HEK293 (cell line): ENCODE data around the gene GALNT16.
A peak's percentile ranks its signal among the peaks of the same experiment; 100 is the strongest.

Experiments used
- EGR2 ChIP-seq: fragments of 450-650 bp; formaldehyde crosslinking; IDR thresholded peaks from 2 replicates; pipeline ENCODE4 v1.5.1; 2016; ENCODE audit warnings: low read depth, missing biosample characterization, missing genetic modification characterization
- ELK4 ChIP-seq: IDR thresholded peaks from 2 replicates; pipeline ENCODE4 v1.6.1; 2011; ENCODE audit warnings: mild to moderate bottlenecking, low read depth, low read length, borderline replicate concordance
- GFI1B ChIP-seq: fragments of 450-650 bp; formaldehyde crosslinking; IDR thresholded peaks from 2 replicates; pipeline ENCODE4 v1.5.1; 2016; ENCODE audit warnings: missing biosample characterization, missing genetic modification characterization
- GLIS1 ChIP-seq: fragments of 450-650 bp; formaldehyde crosslinking; IDR thresholded peaks from 2 replicates; pipeline ENCODE4 v1.5.1; 2016; ENCODE audit warnings: missing biosample characterization, missing genetic modification characterization
- GLIS2 ChIP-seq: fragments of 450-650 bp; formaldehyde crosslinking; IDR thresholded peaks from 2 replicates; pipeline ENCODE4 v1.5.1; 2016; ENCODE audit warnings: missing biosample characterization, missing genetic modification characterization
- KLF7 ChIP-seq: fragments of 450-650 bp; formaldehyde crosslinking; IDR thresholded peaks from 2 replicates; pipeline ENCODE4 v1.5.1; 2016; ENCODE audit warnings: missing biosample characterization, missing genetic modification characterization, borderline replicate concordance
- MYNN ChIP-seq: fragments of 450-650 bp; formaldehyde crosslinking; IDR thresholded peaks from 2 replicates; pipeline ENCODE4 v1.5.1; 2016; ENCODE audit warnings: missing biosample characterization, missing genetic modification characterization, borderline replicate concordance
- OSR2 ChIP-seq: fragments of 450-650 bp; formaldehyde crosslinking; IDR thresholded peaks from 2 replicates; pipeline ENCODE4 v1.5.1; 2016; ENCODE audit warnings: missing biosample characterization, missing genetic modification characterization
- PATZ1 ChIP-seq: fragments of 450-650 bp; formaldehyde crosslinking; IDR thresholded peaks from 2 replicates; pipeline ENCODE4 v1.5.1; 2016; ENCODE audit warnings: missing biosample characterization, missing genetic modification characterization
- PBX3 ChIP-seq: sonication (generic); formaldehyde crosslinking; IDR thresholded peaks from 2 replicates; pipeline ENCODE4 v1.8.1; 2022; ENCODE audit warnings: mild to moderate bottlenecking, moderate library complexity, missing genetic modification reagents
- SCRT1 ChIP-seq: fragments of 450-650 bp; formaldehyde crosslinking; IDR thresholded peaks from 2 replicates; pipeline ENCODE4 v1.5.1; 2016; ENCODE audit warnings: missing biosample characterization, missing genetic modification characterization, borderline replicate concordance
- SP2 ChIP-seq: fragments of 450-650 bp; formaldehyde crosslinking; IDR thresholded peaks from 2 replicates; pipeline ENCODE4 v1.5.1; 2016; ENCODE audit warnings: missing biosample characterization, missing genetic modification characterization
- ZBTB10 ChIP-seq: fragments of 450-650 bp; formaldehyde crosslinking; IDR thresholded peaks from 2 replicates; pipeline ENCODE4 v1.5.1; 2016; ENCODE audit warnings: missing biosample characterization, missing genetic modification characterization
- ZBTB17 ChIP-seq: fragments of 450-650 bp; formaldehyde crosslinking; IDR thresholded peaks from 2 replicates; pipeline ENCODE4 v1.5.1; 2016; ENCODE audit warnings: missing biosample characterization, missing genetic modification characterization
- ZBTB20 ChIP-seq: fragments of 450-650 bp; formaldehyde crosslinking; IDR thresholded peaks from 2 replicates; pipeline ENCODE4 v1.5.1; 2016; ENCODE audit warnings: missing biosample characterization, missing genetic modification characterization
- ZBTB26 ChIP-seq: fragments of 450-650 bp; formaldehyde crosslinking; optimal IDR thresholded peaks from 2 replicates; pipeline ENCODE3; 2016; ENCODE audit warnings: missing biosample characterization, mild to moderate bottlenecking, missing genetic modification characterization
- ZEB2 ChIP-seq: fragments of 450-650 bp; formaldehyde crosslinking; IDR thresholded peaks from 2 replicates; pipeline ENCODE4 v1.5.1; 2016; ENCODE audit warnings: missing biosample characterization, missing genetic modification characterization
- ZIC2 ChIP-seq: fragments of 450-650 bp; formaldehyde crosslinking; IDR thresholded peaks from 2 replicates; pipeline ENCODE4 v1.5.1; 2016; ENCODE audit warnings: missing biosample characterization, missing genetic modification characterization
- ZNF18 ChIP-seq: fragments of 450-650 bp; formaldehyde crosslinking; IDR thresholded peaks from 2 replicates; pipeline ENCODE4 v1.5.1; 2016; ENCODE audit warnings: missing biosample characterization, missing genetic modification characterization
- ZNF221 ChIP-seq: fragments of 450-650 bp; formaldehyde crosslinking; IDR thresholded peaks from 2 replicates; pipeline ENCODE4 v1.5.1; 2017; ENCODE audit warnings: missing biosample characterization, missing genetic modification characterization, borderline replicate concordance
- ZNF324 ChIP-seq: fragments of 450-650 bp; formaldehyde crosslinking; IDR thresholded peaks from 2 replicates; pipeline ENCODE4 v1.5.1; 2016; ENCODE audit warnings: missing biosample characterization, missing genetic modification characterization
- ZNF335 ChIP-seq: fragments of 450-650 bp; formaldehyde crosslinking; conservative IDR thresholded peaks from 2 replicates; pipeline ENCODE4 v1.5.1; 2016; ENCODE audit warnings: missing biosample characterization, missing genetic modification characterization
- ZNF37A ChIP-seq: fragments of 450-650 bp; IDR thresholded peaks from 2 replicates; pipeline ENCODE4 v1.5.1; 2018; ENCODE audit warnings: missing biosample characterization, missing genetic modification characterization
- ZNF394 ChIP-seq: fragments of 450-650 bp; formaldehyde crosslinking; IDR thresholded peaks from 2 replicates; pipeline ENCODE4 v1.5.1; 2016; ENCODE audit warnings: missing biosample characterization, missing genetic modification characterization, mild to moderate bottlenecking, moderate library complexity, borderline replicate concordance
- ZNF530 ChIP-seq: fragments of 450-650 bp; formaldehyde crosslinking; IDR thresholded peaks from 2 replicates; pipeline ENCODE4 v1.5.1; 2016; ENCODE audit warnings: low read depth, missing biosample characterization, missing genetic modification characterization
- ZNF544 ChIP-seq: fragments of 450-650 bp; formaldehyde crosslinking; IDR thresholded peaks from 2 replicates; pipeline ENCODE4 v1.5.0; 2017; ENCODE audit warnings: missing biosample characterization, missing genetic modification characterization
- ZNF692 ChIP-seq: fragments of 450-650 bp; formaldehyde crosslinking; IDR thresholded peaks from 2 replicates; pipeline ENCODE4 v1.5.1; 2016; ENCODE audit warnings: missing biosample characterization, missing genetic modification characterization
- ZNF777 ChIP-seq: fragments of 450-650 bp; formaldehyde crosslinking; IDR thresholded peaks from 2 replicates; pipeline ENCODE4 v1.5.1; 2017; ENCODE audit warnings: missing biosample characterization, missing genetic modification characterization, borderline replicate concordance

Gene GALNT16

GRCh38 chr14:69260861-69261564, 1.1 kb downstream of the GALNT16 start (continued):
- TF ChIP-seq SP2 = no peak
- TF ChIP-seq EGR2 (tag by site-specific recombination) = peak; percentile 26; the same call in 1 of the 2 replicates
- peak; percentile 30 for TF ChIP-seq ZBTB26 (tag by site-specific recombination)
- no peak for TF ChIP-seq ZNF777 (tag by site-specific recombination)
- TF ChIP-seq ZBTB20 (tag by site-specific recombination) = 0 out of 2 replicates have a peak, but pooled peaks have one; percentile 40
- TF ChIP-seq ZNF544 = no peak
- TF ChIP-seq OSR2 (tag by site-specific recombination) = no peak
- no peak for TF ChIP-seq ELK4
- no peak for TF ChIP-seq ZNF37A
- no peak for TF ChIP-seq ZNF221 (tag by site-specific recombination)
- no peak for TF ChIP-seq ZNF394 (tag by site-specific recombination)
- 0 out of 2 replicates have a peak, but pooled peaks have one; percentile 34 for TF ChIP-seq GLIS1 (tag by site-specific recombination)
- TF ChIP-seq PATZ1 = peak; percentile 75
- TF ChIP-seq SCRT1 (tag by site-specific recombination) = peak; percentile 90
- no peak for TF ChIP-seq ZNF530 (tag by site-specific recombination)
- TF ChIP-seq ZNF18 (tag by site-specific recombination) = no peak
- 0 out of 2 replicates have a peak, but pooled peaks have one; percentile 50 for TF ChIP-seq ZEB2 (tag by site-specific recombination)
- no peak for TF ChIP-seq ZNF324 (tag by site-specific recombination)
- TF ChIP-seq ZBTB17 = peak; percentile 69
- TF ChIP-seq GFI1B = no peak
- TF ChIP-seq ZBTB10 (tag by site-specific recombination) = no peak
- peak; percentile 45 for TF ChIP-seq ZNF335
- TF ChIP-seq ZNF692 (tag by site-specific recombination) = 0 out of 2 replicates have a peak, but pooled peaks have one; percentile 16
- 0 out of 2 replicates have a peak, but pooled peaks have one; percentile 33 for TF ChIP-seq PBX3 (CRISPR knock-in tag)
- no peak for TF ChIP-seq KLF7 (tag by site-specific recombination)
- peak; percentile 49; the same call in 1 of the 2 replicates for TF ChIP-seq GLIS2 (tag by site-specific recombination)
- no peak for TF ChIP-seq MYNN (tag by site-specific recombination)
- TF ChIP-seq ZIC2 (tag by site-specific recombination) = peak; percentile 50
